AG04450 (cell line): ENCODE measurements around the gene ASGR1. TPM values are rescaled to one million over a fixed set of nuclear protein-coding genes. Genes with fewer than 3 reads are reported as not detected.

Source experiments
- CTCF ChIA-PET: fragments of 300-600, 350-600 bp; formaldehyde crosslinking; extraction: SDS; loops from one replicate; lab custom pipeline; 2022; ENCODE audit warnings: antibody characterized with exemption, inconsistent platforms; lab: Charles Lee
- POLR2A ChIA-PET: fragments of 350-600 bp; formaldehyde crosslinking; extraction: SDS; loops from one replicate; lab custom pipeline; 2021; ENCODE audit warnings: antibody characterized with exemption, inconsistent platforms; lab: Yijun Ruan, JAX
- DNase-seq: peaks from one replicate; pipeline ENCODE4 v3.0.0-alpha.2; 2011; ENCODE audit warnings: low read depth, low spot score
- H3K27ac ChIP-seq: one replicate; pipeline ENCODE4 v1.5.1; 2012; ENCODE audit warnings: low read depth, low read length, control low read depth
- H3K27me3 ChIP-seq: one replicate; pipeline ENCODE4 v1.6.0; 2012; ENCODE audit warnings: low read length; ENCODE audit not compliant: control insufficient read depth, insufficient read depth
- H3K4me3 ChIP-seq: 2 replicates; pipeline ENCODE4 v1.5.1; 2011; ENCODE audit warnings: mild to moderate bottlenecking, low read depth, low read length, control low read depth
- H3K9me3 ChIP-seq: 2 replicates; pipeline ENCODE4 v1.5.1; 2012; ENCODE audit warnings: low read length; ENCODE audit not compliant: control insufficient read depth, insufficient read depth
- CTCF ChIP-seq: IDR thresholded peaks from 2 replicates; pipeline ENCODE4 v1.5.1; 2011; ENCODE audit warnings: low read depth, low read length, control low read depth, inconsistent platforms
- polyA plus RNA-seq: library from polyadenylated mRNA; depleted of rRNA; stranded (reverse); fragments of >200 nt; gene quantifications from 2 replicates; pipeline ENCODE4 v1.2.3, GENCODE V29; 2011

ASGR1 gene
- polyA plus RNA-seq, 1 experiment = 1.1 TPM

DNA sequence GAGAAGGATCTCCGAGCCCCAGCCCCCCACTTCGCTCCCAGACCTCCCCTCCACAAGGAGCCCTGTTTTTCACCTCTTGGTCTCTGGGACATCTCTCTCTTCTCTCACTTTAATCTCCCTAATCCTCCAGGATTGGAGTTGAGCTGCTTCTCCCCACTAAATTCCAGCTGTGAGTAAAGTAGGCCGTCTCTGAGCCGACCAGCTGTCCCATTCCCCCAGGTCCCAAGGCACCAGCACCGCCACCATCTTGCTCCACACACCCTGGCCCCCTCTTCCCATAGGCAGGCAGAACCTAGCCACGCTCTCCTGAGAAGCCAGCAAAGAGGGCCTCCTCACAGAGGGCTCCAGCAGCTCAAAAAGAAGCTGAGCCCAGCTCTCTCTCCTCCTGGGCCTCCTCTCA, 39.6 kb upstream of the ASGR1 start:
- ChIA-PET CTCF (interaction anchor here (2.1 kb wide), 1 partner anchor 173 kb away, joined by 10 read pairs; no protein-coding TSS in a partner anchor), POLR2A (interaction anchor here (0.7 to 4.2 kb wide), 2 partner anchors 15 to 136 kb away, joined by 3 to 42 read pairs; partner anchors contain the start of genes DVL2 and TMEM95)
- DNase-seq = no peak
- no peak overlapping the region for H3K4me3 ChIP-seq
- H3K27me3 ChIP-seq = no peaks in the 10 kb centered on the region
- no peaks in the 10 kb centered on the region; the same call in 1 of the 2 replicates for H3K9me3 ChIP-seq
- TF ChIP-seq CTCF = no peak
- H3K27ac ChIP-seq = no peak overlapping the region

- DNase-seq = no peak
- Histone ChIP-seq H3K27me3 (no peaks in the 10 kb centered on the region), H3K9me3 (no peaks in the 10 kb centered on the region; the same call in 1 of the 2 replicates), H3K27ac (peak overlapping the region; percentile 52), H3K4me3 (peak overlapping the region; percentile 72)
- TF ChIP-seq CTCF = no peak
- ChIA-PET CTCF (interaction anchor here (1.7 kb wide), 1 partner anchor 172 kb away, joined by 5 read pairs; no protein-coding TSS in a partner anchor), POLR2A (no interaction called here)
Measured at GRCh38 chr17:7218166-7218565, 39.0 kb upstream of the ASGR1 start.

GRCh38 chr17:7217113-7217987, 38.2 kb upstream of the ASGR1 start:
- CTCF ChIA-PET = interaction anchor here (0.7 to 1.7 kb wide), 2 partner anchors 25 to 171 kb away, joined by 3 to 5 read pairs; no protein-coding TSS in a partner anchor
- no peaks in the 10 kb centered on the region; the same call in 1 of the 2 replicates for H3K9me3 ChIP-seq

GRCh38 chr17:7216242-7217112, 37.3 kb upstream of the ASGR1 start:
- CTCF ChIA-PET = interaction anchor here (1.7 kb wide), 1 partner anchor 171 kb away, joined by 5 read pairs; no protein-coding TSS in a partner anchor
- Histone ChIP-seq H3K4me3 (peak overlapping the region; percentile 72), H3K27me3 (no peaks in the 10 kb centered on the region), H3K27ac (peak overlapping the region; percentile 39), H3K9me3 (no peaks in the 10 kb centered on the region; the same call in 1 of the 2 replicates)
- no peak for TF ChIP-seq CTCF
- no peak for DNase-seq
- POLR2A ChIA-PET = no interaction called here

More at GRCh38 chr17:7217113-7217987, 38.2 kb upstream of the ASGR1 start:
- POLR2A ChIA-PET = no interaction called here
- Histone ChIP-seq H3K27me3 (no peaks in the 10 kb centered on the region), H3K27ac (peak overlapping the region; percentile 52), H3K4me3 (peak overlapping the region; percentile 72)
- no peak for DNase-seq
- no peak for TF ChIP-seq CTCF
